ENCODE results near the gene EVI2B. TPM values are rescaled to one million over a fixed set of nuclear protein-coding genes. Genes with fewer than 3 reads are reported as not detected.

Gene EVI2B
- total RNA-seq, 1 experiment from 2014 or later, result not detected

DNA sequence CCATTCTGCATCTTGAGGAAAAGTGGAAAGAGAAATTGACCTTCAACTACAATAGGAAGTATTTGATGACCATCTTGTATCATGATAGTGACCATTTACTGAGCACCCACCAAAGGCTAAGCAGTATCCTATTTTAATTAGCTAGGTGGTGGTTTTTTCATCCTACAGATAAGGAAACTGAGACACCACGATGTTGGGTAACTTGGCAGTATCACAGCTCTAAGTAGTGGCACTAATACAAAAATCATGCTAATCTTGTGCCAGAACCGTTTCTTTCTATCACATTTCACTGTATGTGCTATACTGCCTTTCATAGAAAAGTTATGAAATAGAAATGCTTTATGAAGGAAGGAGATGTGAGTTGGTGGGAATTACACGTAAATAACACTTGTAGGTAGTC, 2.3 kb downstream of the EVI2B start:
- no peaks in the 10 kb centered on the region for H3K23me2 ChIP-seq (ENCODE audit: insufficient read length, low read depth, low read length, poor library complexity, severe bottlenecking)
- no peak overlapping the region for H3K27ac ChIP-seq (ENCODE audit: insufficient read length, low read depth, low read length)
- H3K79me1 ChIP-seq (ENCODE audit: insufficient read depth, low read depth, low read length, poor library complexity, severe bottlenecking), result no peaks in the 10 kb centered on the region
- no peak overlapping the region for H2BK120ac ChIP-seq (ENCODE audit: low read depth, low read length, poor library complexity, severe bottlenecking)
- H2BK12ac ChIP-seq (ENCODE audit: insufficient read length, low read depth, low read length), result no peak overlapping the region
- H2AFZ ChIP-seq (ENCODE audit: low read length), result no peak overlapping the region
- no peak overlapping the region for H4K5ac ChIP-seq (ENCODE audit: insufficient read length, low read depth, low read length)
- no peak overlapping the region for H3T11ph ChIP-seq (ENCODE audit: low read length)
- H4K8ac ChIP-seq (replicated peaks; ENCODE audit: insufficient read length, low read depth, low read length), result no peak overlapping the region
- TF ChIP-seq CTCF (conservative IDR thresholded peaks at IDR 0.05), result no peak
- H2AK5ac ChIP-seq (ENCODE audit: insufficient read length, low read length), result no peak overlapping the region
- 100% methylated on average over 1 of the region's 3 CpGs for WGBS (ENCODE audit: extremely low coverage, insufficient read length, low lambda C conversion rate)
- H4K20me1 ChIP-seq (ENCODE audit: control insufficient read depth, insufficient read depth, insufficient read length), result no peaks in the 10 kb centered on the region
- Mint-ChIP-seq H3K27me3 (ENCODE audit: low read depth) (no peaks in the 10 kb centered on the region), H3K36me3 (ENCODE audit: insufficient read depth in 1 of 3, low read depth in 3 of 3) (no peaks in the 10 kb centered on the region), H3K27ac (no peak overlapping the region), H3K4me3 (no peak overlapping the region), H3K4me1 (peaks cover 3 to 9% of the 10 kb centered on the region in 2 experiments), H3K9me3 (no peaks in the 10 kb centered on the region)
- H3K4ac ChIP-seq (ENCODE audit: low read depth, low read length), result no peak overlapping the region
- no peak overlapping the region for H3K9ac ChIP-seq (ENCODE audit: extremely low read depth, insufficient read length, low read length)
- no peak overlapping the region for H4K91ac ChIP-seq (ENCODE audit: insufficient read length, low read depth, low read length)
- no peak overlapping the region for H3K56ac ChIP-seq (ENCODE audit: insufficient read length, low read depth, low read length)
- H3K27me3 ChIP-seq (ENCODE audit: insufficient read depth, low read length), result no peaks in the 10 kb centered on the region
- no peak overlapping the region for H3K18ac ChIP-seq (ENCODE audit: insufficient read length, low read depth, low read length)
- no peak overlapping the region for H2BK5ac ChIP-seq (ENCODE audit: insufficient read length, low read length)
- no peak overlapping the region for H3K23ac ChIP-seq (ENCODE audit: insufficient read length, low read depth, low read length)
- no peak overlapping the region for H3K14ac ChIP-seq (ENCODE audit: insufficient read depth, low read length)
- no peaks in the 10 kb centered on the region for H3K9me3 ChIP-seq (ENCODE audit: control insufficient read depth, low read depth, low read length)
- H3K79me2 ChIP-seq (ENCODE audit: insufficient read depth, low read length), result no peaks in the 10 kb centered on the region
- H2BK15ac ChIP-seq (ENCODE audit: low read depth, low read length), result no peak overlapping the region
- no peak for DNase-seq
- H3K4me2 ChIP-seq (ENCODE audit: insufficient read depth, insufficient read length, low read length), result no peak overlapping the region
- no peak overlapping the region for H2BK20ac ChIP-seq (ENCODE audit: low read depth, low read length, poor library complexity, severe bottlenecking)
- H3K4me1 ChIP-seq (ENCODE audit: insufficient read depth, low read length), result no peaks in the 10 kb centered on the region
